HG03469 (cell line): Measurements from ENCODE around the gene CTBP1.

ENCODE experiments used
- ATAC-seq: cut with Tn5 transposase; IDR thresholded peaks from one replicate; pipeline ENCODE4 v1.9.1; 2021; ENCODE audit warnings: mild to moderate bottlenecking, moderate library complexity, moderate number of reproducible peaks; ENCODE audit not compliant: unreplicated experiment

Gene CTBP1

DNA sequence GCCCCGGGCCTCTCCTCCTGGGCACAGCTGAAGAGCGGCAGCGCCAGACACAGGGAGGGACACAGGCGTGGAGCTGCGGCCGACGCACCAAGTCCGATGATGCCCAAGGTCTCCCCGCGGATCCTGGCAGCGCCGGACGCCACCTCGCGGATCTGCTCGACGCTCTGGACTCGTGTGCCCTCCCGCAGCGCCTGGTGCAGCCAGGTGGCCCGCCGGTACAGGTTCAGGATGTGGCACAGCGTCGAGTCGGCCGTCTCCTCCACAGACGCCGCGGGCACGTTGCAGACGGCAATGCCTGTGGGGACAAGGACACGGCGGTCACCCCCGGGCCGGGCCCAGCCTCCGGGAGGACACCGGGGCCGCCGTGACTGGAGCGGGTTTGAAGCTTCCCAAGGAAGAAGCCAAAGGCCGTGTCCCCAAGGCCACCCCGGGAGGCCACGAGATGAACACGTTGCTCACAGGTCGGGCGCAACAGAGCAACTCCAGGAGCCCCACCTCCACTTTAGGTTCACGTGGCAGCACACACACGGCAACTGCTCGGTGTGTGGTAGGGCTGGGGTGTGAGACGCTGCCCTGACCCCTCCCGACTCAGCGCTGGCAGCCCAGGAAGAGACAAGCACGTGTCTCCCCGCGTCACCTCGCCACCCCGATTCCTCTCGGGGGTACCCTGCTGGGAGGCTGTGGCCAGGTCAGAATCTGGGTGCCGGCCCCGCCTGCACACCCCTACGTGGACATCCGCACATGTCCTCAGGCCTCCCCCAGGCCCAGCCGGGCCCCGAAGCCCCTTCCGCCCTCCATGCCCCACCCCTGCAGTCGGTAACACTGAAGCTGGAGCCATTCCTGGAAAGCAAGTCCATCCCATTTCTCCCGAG is 23.4 kb downstream of the CTBP1 start:
- ATAC-seq = no peak

DNA sequence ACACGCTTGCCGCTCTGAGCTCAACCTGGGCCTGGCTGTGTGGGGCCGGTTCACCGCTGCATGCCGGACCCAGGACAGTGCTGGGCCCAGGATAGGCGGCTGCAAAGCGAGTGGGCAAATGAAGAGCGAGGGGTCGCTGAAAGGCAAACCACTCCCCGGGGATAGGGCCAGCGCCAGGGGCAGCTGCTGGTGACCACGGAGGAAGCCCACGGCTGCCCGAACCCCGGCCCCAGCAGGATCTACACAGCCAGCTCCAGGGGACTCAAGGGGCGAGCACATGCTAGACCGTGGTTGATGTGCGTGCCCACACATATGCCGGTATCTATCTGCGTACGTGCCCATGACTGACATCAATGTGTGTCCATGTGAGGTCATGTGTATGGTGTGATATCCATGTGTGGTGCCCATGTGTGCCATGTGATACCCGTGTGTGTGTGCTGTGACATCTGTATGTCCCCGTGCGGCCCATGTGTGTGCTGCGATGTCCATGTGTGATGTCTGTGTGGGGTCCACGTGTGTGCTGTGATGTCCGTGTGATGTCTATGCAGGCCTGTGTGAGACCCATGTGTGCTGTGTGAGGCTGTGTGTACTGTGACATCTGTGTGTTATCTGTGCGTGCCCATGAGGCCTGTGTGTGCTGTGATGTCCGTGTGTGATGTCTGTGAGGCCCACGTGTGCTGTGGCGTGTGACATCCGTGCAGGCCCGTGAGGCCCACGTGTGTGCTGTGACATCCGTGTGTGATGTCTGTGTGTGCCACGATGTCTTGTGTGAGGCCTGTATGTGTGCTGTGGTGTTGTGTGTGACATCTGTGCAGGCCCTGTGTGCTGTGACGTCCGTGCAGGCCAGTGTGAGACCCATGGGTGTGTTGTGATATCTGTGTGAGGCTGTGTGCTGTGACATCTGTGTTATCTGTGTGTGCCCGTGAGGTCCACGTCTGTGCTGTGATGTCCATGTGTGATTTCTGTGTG is 24.8 kb downstream of the CTBP1 start:
- no peak for ATAC-seq

DNA sequence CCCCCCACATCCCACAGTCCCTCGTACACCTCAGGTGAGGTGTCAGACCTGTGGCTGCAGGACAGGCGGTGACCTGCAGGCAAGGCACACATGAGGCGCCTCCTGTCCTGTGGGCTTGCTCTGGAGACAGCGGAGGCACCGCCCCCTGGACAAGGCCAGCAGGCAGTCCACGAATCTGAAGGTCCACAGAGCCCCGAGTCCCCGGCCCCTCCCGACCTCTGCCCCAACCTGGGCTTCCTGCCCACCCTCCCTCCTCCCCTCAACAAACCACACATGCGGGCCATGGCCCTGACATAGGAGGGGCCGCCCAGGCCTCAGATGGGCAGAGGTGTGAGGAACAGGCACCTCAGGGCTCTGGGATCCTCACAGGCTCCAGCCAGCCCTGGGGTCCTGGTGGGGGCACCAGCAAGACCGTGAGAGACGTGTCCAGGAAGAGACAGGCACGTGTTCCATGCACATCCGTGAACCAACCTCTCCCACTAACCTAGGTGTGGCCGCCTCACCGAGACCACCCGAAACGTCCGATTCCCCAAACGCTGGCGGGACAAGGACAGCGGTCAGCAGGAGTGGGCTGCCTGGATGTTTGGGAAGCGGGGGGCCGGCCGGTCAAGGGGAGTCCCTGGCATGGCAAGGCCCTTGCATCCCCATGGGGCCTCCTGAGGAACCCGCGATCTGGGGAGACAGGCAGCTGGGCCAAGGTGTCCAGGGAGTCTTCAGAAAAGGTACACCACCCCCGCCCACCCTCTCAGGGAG is 25.8 kb downstream of the CTBP1 start:
- ATAC-seq = no peak

DNA sequence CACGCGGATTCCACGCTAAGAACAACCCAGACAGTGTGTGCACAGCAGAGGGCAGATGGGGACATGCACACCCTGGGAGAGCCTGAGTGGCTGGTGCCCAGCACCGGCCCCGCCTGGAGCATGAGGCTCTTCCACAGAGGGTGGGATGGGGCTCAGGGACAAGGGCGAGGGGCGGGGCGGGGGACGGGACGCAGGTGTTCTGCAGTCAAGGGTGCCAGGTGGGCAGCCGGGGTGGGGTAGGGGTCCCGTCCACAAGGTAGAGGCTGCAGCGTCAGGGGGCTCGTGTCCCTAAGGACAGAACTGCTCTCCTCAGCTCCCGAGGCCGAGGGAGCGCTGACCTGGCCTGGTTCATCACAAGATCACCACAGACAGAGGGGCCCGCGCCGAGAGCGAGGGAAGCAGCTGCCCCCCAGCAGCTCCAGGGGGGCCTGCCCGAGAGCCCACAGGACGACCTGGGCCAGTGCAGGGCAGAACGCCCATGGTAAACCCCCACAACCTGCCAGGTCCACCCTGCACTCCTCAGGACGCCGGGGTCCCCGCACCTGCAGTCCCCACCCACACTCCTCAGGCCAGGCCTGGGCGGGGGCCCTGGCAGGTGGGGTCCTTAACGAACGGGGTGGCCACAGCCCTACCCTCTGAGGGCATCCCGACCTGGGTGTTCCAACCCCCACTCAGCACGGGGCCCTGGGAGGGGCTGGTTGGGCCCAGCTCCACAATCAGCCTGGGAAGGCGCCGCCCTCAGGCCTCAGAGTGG is 26.7 kb downstream of the CTBP1 start:
- no peak for ATAC-seq

DNA sequence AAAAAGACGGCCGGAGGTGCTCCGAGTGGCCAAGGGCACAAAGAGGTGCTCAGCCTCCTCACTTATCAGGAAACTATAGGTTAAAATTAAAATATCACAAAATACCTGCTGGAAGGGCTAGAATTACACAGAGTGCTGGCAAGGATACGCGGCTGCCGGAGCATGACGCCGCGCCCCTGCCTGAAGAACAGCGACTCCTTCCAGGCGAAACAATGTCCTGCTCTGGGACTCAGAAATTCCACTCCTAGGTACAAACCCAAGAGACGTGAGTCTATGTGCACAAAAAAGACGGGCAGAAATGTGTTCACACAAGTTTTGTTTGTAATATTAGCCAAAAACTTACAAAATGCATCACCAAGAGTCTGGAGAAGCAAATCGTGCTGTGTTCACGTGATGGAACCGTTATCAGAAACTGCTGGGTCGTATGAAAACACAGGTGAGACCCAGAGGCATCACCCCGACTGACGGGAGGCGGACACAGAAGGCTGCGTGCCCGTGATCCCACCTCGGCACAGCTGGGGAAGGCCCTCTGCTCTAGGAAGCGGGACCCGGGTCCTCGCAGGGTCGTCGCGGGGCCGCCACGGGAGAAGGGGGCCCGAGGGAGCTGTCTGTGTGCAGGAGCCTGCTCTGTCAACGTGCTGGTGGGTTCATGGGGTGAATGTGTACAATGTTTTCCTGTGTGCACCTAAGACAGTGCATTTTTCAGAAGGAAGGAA is 27.6 kb downstream of the CTBP1 start:
- no peak for ATAC-seq

DNA sequence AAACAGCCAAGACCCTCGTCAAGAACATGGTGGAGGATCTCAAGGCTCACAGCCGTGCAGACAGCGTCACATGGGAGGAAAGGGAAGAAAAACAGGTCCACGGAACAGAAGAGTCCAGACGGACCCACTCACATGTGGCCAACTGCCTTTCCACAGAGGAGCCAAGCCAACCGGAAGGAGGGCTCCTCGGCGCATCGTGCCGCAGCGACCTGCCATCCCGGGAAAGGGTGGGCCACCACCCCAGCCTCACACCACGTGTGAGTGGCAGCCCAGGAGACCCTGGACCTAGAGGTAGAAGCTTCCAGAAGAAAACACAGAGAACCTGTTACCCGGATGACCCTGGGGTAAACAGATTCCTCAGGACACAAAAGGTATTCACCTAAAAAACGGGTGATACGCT is 28.4 kb downstream of the CTBP1 start:
- ATAC-seq = no peak

DNA sequence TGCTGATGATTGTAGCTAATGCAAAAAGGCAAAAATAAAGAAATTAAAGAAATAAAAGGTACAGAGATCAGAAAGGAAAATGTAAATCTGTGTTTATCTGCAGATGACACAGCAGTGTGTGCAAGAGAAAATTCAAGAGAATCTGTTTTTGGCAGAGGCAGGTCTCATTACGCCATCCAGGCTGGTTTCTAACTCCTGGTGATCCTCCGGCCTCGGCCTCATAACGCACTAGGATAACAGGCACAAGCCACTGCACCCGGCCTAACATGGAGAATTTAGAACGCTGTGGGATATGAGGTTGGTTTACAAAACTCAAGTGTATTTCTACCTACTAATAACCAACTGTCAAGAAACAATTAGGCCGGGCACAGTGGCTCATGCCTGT is 29.4 kb downstream of the CTBP1 start:
- no peak for ATAC-seq

DNA sequence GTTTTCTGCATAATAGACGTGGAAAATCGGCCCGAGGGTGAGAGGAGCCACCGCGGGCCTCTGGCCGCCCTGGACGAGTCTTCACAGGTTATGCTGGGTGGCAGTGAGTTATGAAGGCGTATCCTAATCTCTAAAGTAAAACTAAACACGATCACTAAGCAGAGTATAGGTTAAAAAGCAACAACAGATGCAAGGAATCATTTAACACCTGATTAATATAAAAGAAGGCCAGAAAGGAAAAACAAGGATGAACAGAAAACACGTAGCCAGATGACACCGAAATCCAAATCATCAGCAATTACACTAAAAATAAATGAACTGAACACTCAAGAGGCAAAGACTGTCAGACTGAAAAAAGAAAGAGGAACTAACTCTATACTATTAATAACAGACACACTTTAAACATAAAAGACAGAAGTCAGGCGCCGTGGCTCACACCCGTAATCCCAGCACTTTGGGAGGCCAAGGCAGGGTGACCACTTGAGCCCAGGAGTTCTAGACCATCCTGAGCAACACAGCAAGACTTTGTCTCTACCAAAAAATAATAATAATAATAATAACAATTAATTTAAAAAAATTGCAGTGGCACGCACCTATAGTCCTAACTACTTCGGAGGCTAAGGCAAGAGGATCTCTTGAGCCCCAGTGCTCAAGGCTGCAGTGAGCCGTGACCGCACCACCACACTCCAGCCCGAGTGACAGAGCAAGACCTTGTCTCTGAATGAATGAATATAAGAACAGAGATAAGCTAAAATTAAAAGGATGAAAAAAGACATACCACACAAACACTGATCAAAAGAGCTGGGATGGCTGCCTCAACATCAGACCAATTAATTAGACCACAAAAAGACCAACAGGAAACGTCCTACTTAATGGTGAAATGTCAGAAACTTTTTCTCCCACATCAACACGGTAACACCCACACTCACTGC is 30.0 kb downstream of the CTBP1 start:
- ATAC-seq = peak; percentile 36

DNA sequence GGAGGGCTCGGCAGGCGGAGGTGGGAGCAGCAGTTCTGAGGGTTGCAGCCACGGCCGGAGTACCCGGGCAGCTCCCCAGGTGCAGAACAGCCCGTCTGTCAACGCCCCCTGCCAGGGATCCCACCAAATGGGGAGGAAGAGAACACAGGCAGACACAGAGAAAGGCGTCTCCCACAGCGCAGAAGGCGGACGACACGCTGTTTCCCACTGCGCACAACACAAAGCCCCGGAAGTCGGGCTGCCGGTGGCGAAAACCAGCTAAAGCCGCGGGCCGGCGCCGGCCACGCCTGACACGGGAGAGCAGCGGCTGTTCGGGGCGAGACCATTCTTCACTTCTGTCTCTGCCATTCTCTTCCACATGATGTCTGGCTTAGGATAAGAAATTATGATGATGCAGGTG is 31.6 kb downstream of the CTBP1 start:
- no peak for ATAC-seq

DNA sequence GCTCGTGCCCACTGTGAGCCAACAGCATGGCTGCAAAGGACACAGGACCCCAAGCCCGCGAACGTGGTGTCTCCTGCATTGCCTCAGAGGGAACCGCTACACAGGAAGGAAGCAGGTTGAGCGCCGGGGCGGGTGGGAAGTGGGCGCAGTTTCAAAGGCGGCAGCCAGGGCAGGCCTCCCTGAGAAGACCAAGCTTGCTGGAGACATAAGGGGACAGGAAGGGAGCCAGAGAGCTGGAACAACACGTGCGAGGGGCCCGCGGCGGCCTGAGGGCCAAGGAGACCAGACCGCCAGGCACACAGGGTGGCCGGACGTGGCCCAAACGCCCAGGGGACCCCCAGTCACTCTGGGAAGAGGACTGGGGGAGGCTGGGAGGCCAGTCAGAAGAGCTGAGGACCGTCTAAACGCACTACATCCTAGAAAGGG is 32.0 kb downstream of the CTBP1 start:
- ATAC-seq = no peak

DNA sequence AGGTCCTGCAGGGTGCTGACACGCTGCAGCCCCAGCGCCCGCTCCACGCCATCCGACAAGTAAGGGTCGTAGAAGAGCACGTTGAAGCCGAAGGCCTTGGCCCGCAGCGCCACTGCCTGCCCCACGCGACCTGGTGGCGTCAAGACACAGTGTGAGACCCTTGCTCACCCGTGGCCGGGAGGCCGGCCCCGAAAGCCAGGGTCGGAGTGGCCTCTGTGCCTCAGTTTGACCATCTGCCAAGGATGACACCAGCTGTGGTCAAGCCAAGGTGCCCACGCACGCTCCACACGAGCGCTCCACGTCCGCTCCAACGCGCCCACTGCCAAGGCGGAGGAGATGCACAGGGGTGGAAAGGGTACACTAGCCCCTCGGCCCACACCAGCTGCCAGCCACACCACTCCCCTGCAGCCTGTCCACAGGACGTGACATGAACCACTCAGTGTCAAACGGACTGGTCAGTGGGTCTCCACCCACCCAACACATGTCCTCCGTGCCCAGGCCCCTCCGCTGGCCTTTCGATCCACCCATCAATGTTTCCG is 32.8 kb downstream of the CTBP1 start:
- no peak for ATAC-seq

DNA sequence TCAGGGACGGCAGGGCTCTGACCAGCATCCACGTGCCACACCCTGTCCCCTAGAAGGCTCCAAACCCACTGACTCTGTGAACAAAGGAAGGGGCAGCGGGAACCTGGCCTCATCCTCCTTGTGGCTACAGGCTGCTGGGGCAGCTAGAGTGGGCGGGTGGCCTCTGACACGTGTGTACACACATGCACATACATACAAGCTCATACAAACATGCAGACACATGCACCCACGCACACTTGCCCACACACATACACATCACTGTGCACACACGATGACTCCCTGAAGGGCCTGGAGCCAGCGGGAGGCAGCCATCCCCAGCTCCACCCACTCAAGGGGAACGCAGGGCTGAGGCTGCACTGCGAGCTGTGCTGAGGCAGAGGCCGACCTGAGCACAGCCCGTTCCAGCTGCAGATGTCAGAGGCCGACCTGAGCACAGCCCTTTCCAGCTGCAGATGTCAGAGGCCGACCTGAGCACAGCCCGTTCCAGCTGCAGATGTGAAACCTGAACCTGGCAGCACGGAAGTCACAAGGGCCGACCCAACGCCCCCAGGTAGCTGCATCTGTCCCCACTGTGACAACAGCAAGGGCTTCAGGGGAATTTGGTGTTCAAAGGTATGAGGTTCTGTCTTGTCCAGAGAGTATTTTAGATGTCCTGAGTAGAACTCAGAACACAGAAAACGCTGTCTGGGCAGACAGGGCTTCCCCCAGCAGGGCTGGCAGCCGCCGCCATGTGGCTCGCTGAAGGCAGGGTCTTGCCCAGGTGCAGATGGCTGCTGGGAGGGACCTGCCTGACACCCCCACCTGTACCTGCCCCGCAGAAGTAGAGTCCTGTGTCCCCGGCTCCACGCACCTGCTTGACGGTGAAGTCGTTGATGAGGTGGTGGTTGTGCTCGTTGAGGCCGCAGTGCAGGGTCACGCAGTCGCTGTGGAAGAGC is 33.5 kb downstream of the CTBP1 start:
- peak; percentile 26 for ATAC-seq

DNA sequence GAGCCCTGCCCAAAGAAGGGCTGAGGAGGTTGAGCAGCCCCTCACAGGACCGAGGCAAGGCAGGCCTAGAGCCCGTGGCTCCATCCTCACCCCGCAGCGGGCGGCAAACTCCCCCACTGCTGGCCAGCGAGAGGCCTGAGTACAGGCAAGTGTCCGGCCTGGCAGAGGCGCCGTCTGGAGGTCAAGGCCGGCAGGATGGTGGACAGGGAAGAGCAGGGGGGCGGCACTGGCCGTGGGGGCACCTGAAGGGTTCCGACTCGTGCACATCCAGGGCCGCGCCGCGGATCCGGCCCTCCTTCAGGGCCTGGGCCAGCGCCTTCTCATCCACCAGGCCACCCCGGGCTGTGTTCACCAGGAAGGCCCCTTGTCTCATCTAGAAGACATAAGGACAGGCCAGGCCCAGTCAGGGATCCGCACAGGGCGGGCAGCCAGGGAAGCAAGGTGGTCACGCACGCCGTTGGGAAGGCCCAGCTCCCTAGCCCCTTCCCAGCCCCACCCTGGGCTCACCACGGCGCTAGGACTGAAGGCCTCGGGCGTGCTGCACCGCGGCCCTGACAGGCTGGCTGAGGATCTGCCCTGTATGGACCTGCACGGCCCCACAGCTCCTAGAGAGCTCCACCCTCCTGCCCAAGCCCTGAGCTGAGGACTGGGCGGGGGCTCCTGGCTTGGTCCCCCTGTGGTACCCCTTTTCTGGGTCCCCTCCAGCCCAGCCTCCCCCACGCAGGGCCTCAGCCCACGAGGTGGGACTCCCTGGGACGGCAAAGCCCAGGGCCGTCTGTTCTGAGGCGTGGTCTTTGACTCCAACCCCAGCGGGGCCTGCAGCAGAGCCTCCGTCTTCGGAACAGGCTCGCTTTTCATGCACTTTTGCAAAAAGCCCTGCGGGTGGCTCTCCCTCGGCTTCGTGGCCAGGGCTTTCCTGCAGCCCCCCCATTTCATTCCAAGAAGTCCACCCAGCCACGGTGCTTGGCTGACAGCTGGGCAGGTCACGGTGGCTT is 34.5 kb downstream of the CTBP1 start:
- no peak for ATAC-seq

DNA sequence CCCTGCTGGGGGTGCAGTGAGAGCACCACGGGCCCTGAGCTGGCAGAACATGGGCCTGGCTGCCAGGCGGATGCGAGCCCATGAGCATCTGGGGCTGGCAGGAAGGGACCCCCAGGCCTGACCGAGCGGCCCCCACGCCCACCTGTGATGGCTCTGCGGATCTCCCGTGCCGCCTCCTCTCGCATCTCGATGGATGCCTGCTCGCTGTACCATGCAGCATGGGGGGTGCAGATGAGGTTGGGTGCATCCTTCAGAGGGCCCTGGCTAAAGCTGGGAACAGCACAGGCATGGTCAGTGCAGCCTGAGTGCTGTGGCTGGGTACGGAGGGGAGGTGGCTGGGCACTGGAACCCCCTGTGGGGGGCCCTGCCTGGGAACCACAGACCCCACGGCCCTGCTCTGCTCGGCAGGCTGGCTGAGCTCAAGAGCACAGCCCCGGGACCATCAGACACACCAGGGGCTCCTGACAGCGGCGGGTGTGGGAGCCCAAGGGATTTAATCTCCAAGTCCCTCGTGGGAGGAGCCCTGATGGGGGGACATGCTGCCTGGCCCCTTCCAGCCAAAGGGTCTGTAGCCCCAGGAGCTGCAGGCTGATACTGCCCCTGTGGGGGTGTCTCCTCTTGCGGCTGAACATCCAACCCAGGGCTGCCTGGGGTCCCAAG is 35.5 kb downstream of the CTBP1 start:
- ATAC-seq = no peak

DNA sequence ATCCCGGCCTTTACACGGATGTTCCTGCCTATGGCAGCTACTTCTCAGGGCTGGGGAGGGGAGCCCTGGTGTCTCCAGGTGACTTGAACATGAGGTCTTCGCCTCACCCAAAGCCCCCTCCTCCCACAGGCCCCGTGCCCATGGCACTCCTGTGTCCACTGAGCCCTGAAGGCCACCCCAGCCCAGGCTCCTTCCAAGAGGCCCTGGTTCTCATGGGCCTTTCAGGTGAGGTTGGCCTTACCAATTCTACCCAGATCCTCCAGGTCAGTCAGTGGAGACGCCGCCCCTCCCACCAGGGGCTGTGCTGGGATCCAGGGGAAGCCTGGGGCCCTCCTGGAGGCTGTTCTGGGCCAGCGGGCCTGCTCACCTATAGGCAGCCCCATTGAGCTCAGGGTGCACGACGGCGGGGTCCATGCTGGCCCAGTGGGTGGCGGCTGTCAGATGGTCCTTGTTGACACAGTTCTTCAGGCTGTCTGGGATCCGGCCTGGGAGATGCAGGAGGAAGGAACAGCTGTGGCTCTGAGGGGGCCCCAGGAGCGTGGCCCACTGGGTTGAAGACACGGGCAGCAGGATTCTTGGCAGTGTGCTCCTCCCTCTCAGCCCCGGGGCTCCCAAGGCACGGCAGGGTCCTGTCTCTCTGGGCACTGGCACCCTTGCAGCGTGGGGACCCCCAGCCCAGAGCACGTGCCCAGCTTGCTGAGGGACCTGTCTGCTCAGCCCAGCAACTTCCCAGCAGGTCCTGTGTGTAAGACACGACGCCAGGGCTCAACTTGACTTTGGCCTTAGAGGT is 36.2 kb downstream of the CTBP1 start:
- no peak for ATAC-seq
